Brain microvascular endothelial cell (primary cell): ENCODE measurements around the gene MEAK7.

Experiments used
- DNase-seq: peaks from one replicate; pipeline ENCODE4 v3.0.0-alpha.2; 2020
- H3K27ac ChIP-seq: fragments of 250-450 bp; sonication (Bioruptor Pico); 2 replicates; pipeline ENCODE4 v1.5.1; 2020; ENCODE audit warnings: mild to moderate bottlenecking, moderate library complexity
- H3K27me3 ChIP-seq: fragments of 250-450 bp; sonication (Bioruptor Pico); replicated peaks from 2 replicates; pipeline ENCODE4 v1.5.1; 2020; ENCODE audit warnings: mild to moderate bottlenecking
- H3K36me3 ChIP-seq: fragments of 250-450 bp; sonication (Bioruptor Pico); replicated peaks from 2 replicates; pipeline ENCODE4 v1.5.1; 2020; ENCODE audit warnings: mild to moderate bottlenecking
- H3K4me3 ChIP-seq: 2 replicates; pipeline ENCODE4 v1.5.1; 2011; ENCODE audit warnings: low read depth, mild to moderate bottlenecking, control low read depth, low read length, moderate library complexity
- in situ Hi-C: cut with HindIII; loops from 2 replicates; pipeline ENCODE4 v1.10.0; 2017; ENCODE audit warnings: low sequenced_read_pairs, low pct_ligation_motif_present
- TF ChIP-seq, protein P1 (sequence below): IDR thresholded peaks from 2 replicates; pipeline ENCODE4 v1.5.1; 2011; ENCODE audit warnings: low read depth, mild to moderate bottlenecking, moderate library complexity, low read length, control low read depth, inconsistent platforms; ENCODE audit errors: missing control alignments

MEAK7 gene

DNA sequence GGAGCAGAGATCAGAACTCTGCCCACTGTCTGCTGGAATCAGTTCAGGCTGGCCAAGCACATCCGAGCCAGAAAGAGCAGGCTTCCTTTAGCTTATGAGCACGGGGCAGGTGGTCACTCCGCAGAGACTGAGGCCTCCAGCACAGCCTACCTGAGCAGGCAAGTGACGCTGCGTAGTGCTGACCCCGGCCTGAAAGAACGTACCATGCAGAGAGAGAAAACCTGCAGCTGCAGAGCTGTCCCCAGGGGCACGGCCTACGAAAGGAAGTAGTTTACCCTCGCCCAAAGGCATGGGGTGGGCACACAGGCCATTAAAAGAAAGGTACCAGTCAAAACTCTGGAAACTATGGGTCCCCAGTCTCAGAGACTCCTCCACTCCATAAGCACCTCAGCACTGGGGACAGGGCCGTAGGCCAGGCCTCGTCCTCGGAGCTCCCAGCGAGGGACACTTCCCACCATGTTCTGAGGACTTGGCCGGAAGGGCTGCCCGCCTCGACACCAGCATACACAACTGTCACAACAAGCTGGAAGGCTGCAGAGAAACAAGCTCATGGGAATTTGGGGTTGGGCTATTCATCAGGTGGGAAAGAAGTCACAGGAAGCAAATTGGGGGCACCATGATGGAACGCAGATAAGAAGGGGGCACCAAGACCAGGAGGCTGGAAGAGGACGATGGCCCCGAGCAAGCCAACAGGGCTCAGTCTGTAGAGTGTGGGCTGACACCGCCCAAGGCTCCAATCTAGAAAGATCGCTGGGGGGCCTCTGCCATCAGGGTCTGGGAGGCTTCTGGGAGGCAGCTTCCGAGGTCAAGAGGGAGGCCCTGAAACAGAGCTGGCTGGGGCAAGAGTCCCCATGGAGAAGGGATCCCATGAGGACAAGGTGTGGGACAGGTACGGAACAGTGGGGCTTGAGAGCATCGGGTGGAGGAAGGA, 21.2 kb downstream of the MEAK7 start:
- in situ Hi-C loops = no loop called here
- TF ChIP-seq, protein P1, sequence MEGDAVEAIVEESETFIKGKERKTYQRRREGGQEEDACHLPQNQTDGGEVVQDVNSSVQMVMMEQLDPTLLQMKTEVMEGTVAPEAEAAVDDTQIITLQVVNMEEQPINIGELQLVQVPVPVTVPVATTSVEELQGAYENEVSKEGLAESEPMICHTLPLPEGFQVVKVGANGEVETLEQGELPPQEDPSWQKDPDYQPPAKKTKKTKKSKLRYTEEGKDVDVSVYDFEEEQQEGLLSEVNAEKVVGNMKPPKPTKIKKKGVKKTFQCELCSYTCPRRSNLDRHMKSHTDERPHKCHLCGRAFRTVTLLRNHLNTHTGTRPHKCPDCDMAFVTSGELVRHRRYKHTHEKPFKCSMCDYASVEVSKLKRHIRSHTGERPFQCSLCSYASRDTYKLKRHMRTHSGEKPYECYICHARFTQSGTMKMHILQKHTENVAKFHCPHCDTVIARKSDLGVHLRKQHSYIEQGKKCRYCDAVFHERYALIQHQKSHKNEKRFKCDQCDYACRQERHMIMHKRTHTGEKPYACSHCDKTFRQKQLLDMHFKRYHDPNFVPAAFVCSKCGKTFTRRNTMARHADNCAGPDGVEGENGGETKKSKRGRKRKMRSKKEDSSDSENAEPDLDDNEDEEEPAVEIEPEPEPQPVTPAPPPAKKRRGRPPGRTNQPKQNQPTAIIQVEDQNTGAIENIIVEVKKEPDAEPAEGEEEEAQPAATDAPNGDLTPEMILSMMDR = no peak
- no peak for DNase-seq
- Histone ChIP-seq H3K27ac (no peak overlapping the region), H3K27me3 (no peaks in the 10 kb centered on the region), H3K4me3 (no peak overlapping the region), H3K36me3 (peaks cover 40% of the 10 kb centered on the region)

DNA sequence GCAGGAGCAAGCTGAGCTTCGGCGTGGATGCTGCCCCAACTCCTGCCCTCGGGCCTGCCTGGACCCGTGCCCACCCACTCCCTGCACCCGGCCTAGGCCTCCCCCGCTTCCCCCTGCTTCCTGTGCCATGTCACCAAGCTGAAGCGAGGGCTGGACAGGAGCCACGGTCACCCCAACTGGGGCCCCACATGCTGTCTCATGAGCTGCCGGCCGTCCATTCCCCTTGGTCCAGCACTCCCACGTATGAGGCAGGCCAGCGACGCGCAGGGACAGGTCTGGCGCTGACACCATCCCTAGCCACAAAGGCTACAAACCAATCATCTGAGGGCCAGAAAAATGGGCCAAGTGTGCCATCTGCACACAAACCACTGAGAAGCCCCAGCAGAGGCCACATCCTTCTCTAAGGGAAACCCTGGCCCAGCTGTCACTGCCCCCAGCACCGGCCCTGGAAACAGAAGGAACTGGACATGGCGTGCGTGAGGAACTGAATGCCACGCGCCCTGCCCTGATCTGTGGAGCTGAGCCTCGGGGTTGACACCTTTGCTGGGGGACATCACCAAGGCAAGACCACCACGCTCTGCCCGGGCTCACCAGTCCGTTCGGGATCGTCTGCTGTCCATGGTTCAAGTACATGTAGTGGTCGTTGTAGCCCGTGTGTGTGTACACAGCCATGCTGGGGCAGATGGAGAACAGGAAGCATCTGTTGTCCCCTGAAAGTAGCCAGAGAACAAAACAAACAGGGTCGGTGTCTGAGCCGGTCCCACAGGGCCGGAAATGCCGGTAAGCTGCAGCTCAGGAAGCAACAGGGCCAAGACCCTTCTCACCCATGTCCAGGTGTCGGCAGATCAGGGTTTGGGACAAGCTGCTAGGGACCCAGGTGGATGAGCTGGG, 22.2 kb downstream of the MEAK7 start:
- TF ChIP-seq, protein P1 = no peak
- H3K4me3 ChIP-seq = no peak overlapping the region

DNA sequence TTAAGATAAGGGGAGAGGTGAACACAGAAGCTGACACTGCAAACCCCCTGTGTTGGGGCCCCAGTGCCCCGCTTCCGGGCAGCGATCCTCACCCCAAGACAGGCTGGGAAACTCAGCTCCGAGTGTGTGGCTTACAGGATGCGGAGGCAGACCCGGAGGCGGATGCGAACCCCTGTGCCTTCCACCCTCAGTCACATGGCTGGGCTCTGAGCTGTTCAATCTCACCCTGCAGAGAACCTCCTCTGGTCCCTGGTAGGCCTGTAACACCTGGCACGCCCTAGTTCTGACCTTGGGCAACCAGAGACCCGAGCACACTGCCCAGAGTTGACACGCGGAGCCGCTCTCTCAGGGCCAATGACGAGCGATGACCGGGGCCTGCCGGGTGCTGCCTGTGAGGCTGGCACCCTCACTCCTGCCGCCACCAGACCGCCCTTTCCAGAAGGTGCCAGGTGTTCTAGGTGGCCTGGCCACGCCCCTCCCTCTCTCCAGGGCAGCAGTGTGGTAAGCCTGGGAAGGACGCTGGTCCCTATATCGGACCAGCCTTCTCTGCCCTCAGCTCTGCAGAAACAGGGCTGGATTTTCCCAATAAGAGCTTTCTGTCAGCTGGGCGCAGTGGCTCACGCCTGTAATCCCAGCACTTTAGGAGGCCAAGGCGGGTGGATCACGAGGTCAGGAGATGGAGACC, 23.3 kb downstream of the MEAK7 start:
- H3K4me3 ChIP-seq = no peak overlapping the region
- in situ Hi-C loops = no loop called here
- no peak for DNase-seq
- TF ChIP-seq, protein P1 = no peak
- H3K27me3 ChIP-seq = no peaks in the 10 kb centered on the region
- H3K36me3 ChIP-seq = peaks cover 28% of the 10 kb centered on the region
- no peak overlapping the region for H3K27ac ChIP-seq

More for the DNA sequence above, 22.2 kb downstream of the MEAK7 start:
- in situ Hi-C loops = no loop called here
- Histone ChIP-seq H3K36me3 (peaks cover 36% of the 10 kb centered on the region), H3K27me3 (no peaks in the 10 kb centered on the region), H3K27ac (no peak overlapping the region)
- no peak for DNase-seq

DNA sequence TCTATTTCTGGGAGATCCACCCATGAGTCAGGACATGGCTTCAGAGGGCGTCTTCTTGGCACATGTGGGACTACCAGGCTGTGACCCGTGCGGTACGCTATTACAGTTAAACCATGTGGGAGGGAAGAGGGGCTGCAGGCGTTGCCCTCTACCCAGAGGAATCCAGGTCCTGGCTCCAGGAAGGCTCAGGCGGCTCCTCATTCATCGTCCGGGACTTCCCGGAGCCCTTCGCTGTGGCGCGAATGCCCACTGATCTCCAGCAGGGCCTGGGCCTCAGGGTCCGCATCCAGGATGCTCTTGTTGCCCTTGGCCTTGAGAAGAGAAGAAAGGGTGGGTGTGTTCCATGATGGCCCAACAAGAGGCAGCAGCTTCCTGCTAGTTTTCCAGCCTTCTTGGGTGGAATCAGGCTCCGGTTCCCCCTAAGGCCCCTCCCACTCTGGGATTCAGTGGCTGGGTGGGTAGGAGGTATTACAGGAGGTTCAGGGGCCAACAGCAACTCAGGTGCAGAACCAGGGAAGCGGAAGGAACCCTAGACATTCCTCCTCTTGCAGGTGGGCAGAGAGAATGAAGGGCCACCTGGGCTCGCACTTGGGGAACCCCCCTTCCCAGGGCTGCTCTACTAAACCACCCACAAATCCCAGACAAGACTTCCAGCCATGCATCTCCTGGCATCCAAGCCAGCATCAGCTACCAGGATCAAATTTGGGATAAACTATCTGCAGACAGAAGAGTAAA, 24.6 kb downstream of the MEAK7 start:
- TF ChIP-seq, protein P1 = no peak
- no peak overlapping the region for H3K4me3 ChIP-seq
- no peak overlapping the region for H3K27ac ChIP-seq
- no peaks in the 10 kb centered on the region for H3K27me3 ChIP-seq
- in situ Hi-C loops = no loop called here
- DNase-seq = no peak
- H3K36me3 ChIP-seq = peaks cover 28% of the 10 kb centered on the region
